ENCODE data around the gene SDF4. TPM values are rescaled to one million over a fixed set of nuclear protein-coding genes. Genes with fewer than 3 reads are reported as not detected.
"Not testable (repeated sequence)": the region's sequence is repeated elsewhere in the genome, so short reads cannot be mapped to it uniquely, and the experiment has no call there.

Gene SDF4
- total RNA-seq, 4 donors from 2014 or later = 109 to 144 (median 138) TPM

GRCh38 chr1:1197551-1198422 is 34.0 kb downstream of the SDF4 start:
- Histone ChIP-seq H3K27ac (no peak overlapping the region), H3K4me3 (replicated peaks in 1 of 3) (no peak overlapping the region), H3K9me3 (no peaks in the 10 kb centered on the region), H3K27me3 (no peaks in the 10 kb centered on the region), H3K36me3 (no peaks in the 10 kb centered on the region), H3K4me1 (peaks cover 0 to 9% of the 10 kb centered on the region in 2 donors)
- WGBS, 2 donors = 89 to 100% methylated on average over 2 to 23 of the region's 48 CpGs
- intact Hi-C loops (cut with DNase I) = no loop called here
- TF ChIP-seq POLR2A (IDR thresholded peaks at IDR 0.05) = no peak
- TF ChIP-seq CTCF (IDR thresholded peaks at IDR 0.05) = no peak
- DNase-seq = no peak

DNA sequence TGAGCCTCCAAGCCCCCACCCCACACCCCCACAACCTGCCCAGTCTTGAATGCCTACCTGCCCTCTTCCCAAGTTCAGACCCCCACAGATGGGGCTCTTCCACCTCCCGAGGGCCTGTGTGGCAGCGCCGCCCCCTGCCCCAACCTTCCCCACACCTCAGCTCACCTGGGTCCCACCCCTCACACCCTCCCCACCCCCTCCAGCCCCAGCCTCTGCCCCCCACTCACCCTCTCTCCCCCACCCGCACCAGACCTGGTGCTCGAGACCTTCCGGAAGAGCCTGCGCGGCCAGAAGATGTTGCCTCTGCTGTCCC is 34.7 kb downstream of the SDF4 start:
- TF ChIP-seq CTCF (IDR thresholded peaks at IDR 0.05) (no peak), POLR2A (IDR thresholded peaks at IDR 0.05) (no peak)
- H3K4me1 ChIP-seq = peaks cover 0 to 9% of the 10 kb centered on the region in 2 donors
- H3K4me3 ChIP-seq (replicated peaks in 1 of 3) = no peak overlapping the region
- intact Hi-C loops (cut with DNase I) = no loop called here
- H3K9me3 ChIP-seq = no peaks in the 10 kb centered on the region
- no peaks in the 10 kb centered on the region for H3K36me3 ChIP-seq
- no peak overlapping the region for H3K27ac ChIP-seq
- WGBS, 2 donors = 82 to 83% methylated on average over 3 to 7 of the region's 8 CpGs
- no peaks in the 10 kb centered on the region for H3K27me3 ChIP-seq
- DNase-seq = no peak

GRCh38 chr1:1196431-1197187 is 35.2 kb downstream of the SDF4 start:
- Histone ChIP-seq H3K4me1 (peaks cover 0 to 9% of the 10 kb centered on the region in 2 donors), H3K9me3 (no peaks in the 10 kb centered on the region), H3K36me3 (no peaks in the 10 kb centered on the region), H3K27ac (no peak overlapping the region), H3K27me3 (no peaks in the 10 kb centered on the region), H3K4me3 (replicated peaks in 1 of 3) (no peak overlapping the region)
- WGBS, 2 donors = 80 to 84% methylated on average over 11 of the region's 13 CpGs
- no peak for TF ChIP-seq CTCF (IDR thresholded peaks at IDR 0.05)
- no peak for TF ChIP-seq POLR2A (IDR thresholded peaks at IDR 0.05)
- intact Hi-C loops (cut with DNase I) = no loop called here
- no peak for DNase-seq

GRCh38 chr1:1195726-1196125 is 36.1 kb downstream of the SDF4 start:
- H3K27me3 ChIP-seq; H3K9me3 ChIP-seq; H3K4me1 ChIP-seq; intact Hi-C loops (cut with DNase I); H3K36me3 ChIP-seq; H3K27ac ChIP-seq; DNase-seq; H3K4me3 ChIP-seq (replicated peaks in 1 of 3): not testable (repeated sequence)
- WGBS, 2 donors = 95% methylated on average over 6 of the region's 6 CpGs

DNA sequence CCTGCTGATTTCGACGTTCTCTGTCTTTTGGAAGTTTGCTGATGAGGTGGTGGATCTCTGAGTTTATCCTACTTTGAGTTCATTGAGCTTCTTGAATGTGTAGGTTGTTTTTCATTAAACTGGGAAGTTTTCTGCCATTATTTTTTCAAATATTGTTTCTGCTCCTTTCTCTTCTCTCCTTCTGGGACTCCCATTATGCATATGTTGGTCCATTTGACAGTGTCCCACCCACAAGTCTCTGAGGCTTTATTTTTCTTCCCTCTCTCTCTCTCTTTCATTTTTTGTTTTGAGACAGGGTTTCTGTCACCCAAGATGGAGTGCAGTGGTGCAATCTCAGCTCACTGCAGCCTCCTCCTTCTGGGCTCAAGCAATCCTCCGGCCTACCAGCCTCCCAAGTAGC is 37.1 kb downstream of the SDF4 start:
- no peak for DNase-seq
- H3K27ac ChIP-seq = no peak overlapping the region
- H3K36me3 ChIP-seq = no peaks in the 10 kb centered on the region
- intact Hi-C loops (cut with DNase I) = no loop called here
- WGBS, 2 donors = 91 to 95% methylated on average over 3 of the region's 3 CpGs
- TF ChIP-seq POLR2A (IDR thresholded peaks at IDR 0.05) (no peak), CTCF (IDR thresholded peaks at IDR 0.05) (no peak)
- H3K27me3 ChIP-seq = no peaks in the 10 kb centered on the region
- no peak overlapping the region for H3K4me3 ChIP-seq (replicated peaks in 1 of 3)
- H3K4me1 ChIP-seq = no peaks in the 10 kb centered on the region
- H3K9me3 ChIP-seq = no peaks in the 10 kb centered on the region
